GM12865 (cell line): ENCODE results near the gene ABL2.

Experiments
- DNase-seq: peaks from one replicate; pipeline ENCODE4 v3.0.0; 2010; ENCODE audit warnings: low read depth
- H3K4me3 ChIP-seq: 2 replicates; pipeline ENCODE4 v1.5.1; 2011; ENCODE audit warnings: mild to moderate bottlenecking, low read depth, low read length, control low read depth
- CTCF ChIP-seq: IDR thresholded peaks from 2 replicates; pipeline ENCODE4 v1.5.1; 2011; ENCODE audit warnings: low read length, control low read depth, low read depth, inconsistent platforms; ENCODE audit not compliant: insufficient read depth; ENCODE audit errors: missing control alignments

Gene ABL2

GRCh38 chr1:179120736-179121135 is 108.7 kb downstream of the ABL2 start:
- no peak overlapping the region for H3K4me3 ChIP-seq
- DNase-seq: no peak
- no peak for TF ChIP-seq CTCF

GRCh38 chr1:179119513-179119912 is 110.0 kb downstream of the ABL2 start:
- no peak for TF ChIP-seq CTCF
- no peak for DNase-seq
- H3K4me3 ChIP-seq: no peak overlapping the region

GRCh38 chr1:179115181-179115580 is 114.3 kb downstream of the ABL2 start:
- DNase-seq: no peak
- no peak overlapping the region for H3K4me3 ChIP-seq
- no peak for TF ChIP-seq CTCF

GRCh38 chr1:179108644-179109043 is 120.8 kb downstream of the ABL2 start:
- no peak overlapping the region for H3K4me3 ChIP-seq
- DNase-seq: no peak
- TF ChIP-seq CTCF: no peak

GRCh38 chr1:179107706-179108629 is 121.5 kb downstream of the ABL2 start:
- no peak for DNase-seq
- TF ChIP-seq CTCF: no peak
- H3K4me3 ChIP-seq: no peak overlapping the region

GRCh38 chr1:179105393-179105792 is 124.1 kb downstream of the ABL2 start:
- no peak overlapping the region for H3K4me3 ChIP-seq
- TF ChIP-seq CTCF: peak; percentile 18
- peak; percentile 30 for DNase-seq
